ENCODE measurements around the gene EIF2S3B. TPM values are rescaled to one million over a fixed set of nuclear protein-coding genes. Genes with fewer than 3 reads are reported as not detected.

The EIF2S3B gene
- total RNA-seq: under 1 TPM in 1 of 3 donors, not detected in 2; 0.88 TPM
- total RNA-seq (2013): 1.1 TPM

- DNase-seq (no peak), ATAC-seq (no peak)
- no peak for TF ChIP-seq CTCF (IDR thresholded peaks at IDR 0.05)
- H3K9me3 Mint-ChIP-seq: no peaks in the 10 kb centered on the region
- Histone ChIP-seq H3K27me3 (ENCODE audit: control insufficient read depth, insufficient read depth, low read length) (no peaks in the 10 kb centered on the region), H3K4me1 (ENCODE audit: control insufficient read depth, insufficient read depth, low read length) (no peaks in the 10 kb centered on the region), H3K9me3 (ENCODE audit: control insufficient read depth, insufficient read depth, low read length) (no peaks in the 10 kb centered on the region), H3K27ac (ENCODE audit: low read length) (no peak within 1 kb of the TSS), H3K36me3 (ENCODE audit: control insufficient read depth, insufficient read depth, low read length) (no peaks in the 10 kb centered on the region), H3K4me3 (ENCODE audit: low read length) (no peak within 1 kb of the TSS)
- H3K36me3 Mint-ChIP-seq: no peaks in the 10 kb centered on the region
- H3K27ac Mint-ChIP-seq: no peak within 1 kb of the TSS
- 95% methylated on average over 22 of the region's 22 CpGs for WGBS (ENCODE audit: insufficient coverage)
- peaks cover 6 to 7% of the 10 kb centered on the region in 2 donors for H3K4me1 Mint-ChIP-seq
- H3K4me3 Mint-ChIP-seq: no peak within 1 kb of the TSS
- intact Hi-C loops (cut with micrococcal nuclease): no loop called here
- peaks cover 0 to 12% of the 10 kb centered on the region in 2 donors for H3K27me3 Mint-ChIP-seq (ENCODE audit: low read depth in 2 of 2)
These were observed at the start of gene EIF2S3B for GRCh38 chr12:10505620-10506019. Gene EIF2S3B (plus strand): TSS chr12:10505890. CDS start chr12:10505903, 13 bp downstream.

DNA sequence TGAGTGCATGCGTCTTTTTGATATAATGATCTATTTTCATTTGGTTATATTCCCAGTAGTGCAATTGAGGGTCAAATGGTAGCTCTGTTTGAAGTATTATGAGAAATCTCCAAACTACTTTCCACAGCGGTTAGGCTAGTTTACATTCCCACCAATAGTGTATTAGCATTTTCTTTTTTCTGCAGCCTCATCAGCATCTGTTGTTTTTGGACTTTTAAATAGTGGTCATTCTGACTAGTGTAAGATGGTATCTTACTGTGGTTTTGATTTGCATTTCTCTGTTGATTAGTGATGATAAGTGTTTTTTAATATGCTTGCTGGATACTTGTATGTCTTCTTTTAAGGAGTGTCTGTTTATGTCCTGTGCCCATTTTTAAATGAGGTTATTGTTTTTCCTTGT, 48.8 kb upstream of the EIF2S3B start:
- WGBS (ENCODE audit: insufficient coverage): no CpG with 5 or more reads among the region's 2 CpGs

DNA sequence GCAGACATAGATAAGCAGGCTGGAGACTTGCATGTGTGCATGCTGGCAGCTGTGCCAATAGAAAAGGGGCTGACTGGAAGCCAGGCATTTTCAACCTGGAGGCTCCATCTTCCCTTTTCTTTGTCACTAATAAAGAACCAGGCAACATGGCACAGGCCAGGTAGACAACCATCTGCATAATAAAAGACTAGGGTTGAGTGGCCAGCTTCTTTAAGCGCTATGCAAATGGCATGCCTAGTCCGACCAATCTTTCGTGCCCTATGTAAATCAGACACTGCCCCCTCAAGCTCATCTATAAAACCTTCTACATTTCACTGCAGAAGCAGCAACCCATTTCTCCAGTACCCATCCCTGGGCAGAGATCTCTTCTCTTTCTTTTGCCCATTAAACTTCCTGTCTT, 47.9 kb upstream of the EIF2S3B start:
- Histone ChIP-seq H3K4me1 (ENCODE audit: control insufficient read depth, insufficient read depth, low read length) (peaks cover 15% of the 10 kb centered on the region), H3K36me3 (ENCODE audit: control insufficient read depth, insufficient read depth, low read length) (no peaks in the 10 kb centered on the region), H3K4me3 (ENCODE audit: low read length) (no peak overlapping the region), H3K9me3 (ENCODE audit: control insufficient read depth, insufficient read depth, low read length) (peaks cover 11% of the 10 kb centered on the region), H3K27me3 (ENCODE audit: control insufficient read depth, insufficient read depth, low read length) (no peaks in the 10 kb centered on the region), H3K27ac (ENCODE audit: low read length) (no peak overlapping the region)
- intact Hi-C loops (cut with micrococcal nuclease): no loop called here
- peaks cover 12 to 14% of the 10 kb centered on the region in 2 donors for H3K9me3 Mint-ChIP-seq
- H3K27me3 Mint-ChIP-seq (ENCODE audit: low read depth in 2 of 2): no peaks in the 10 kb centered on the region
- peaks cover 45% of the 10 kb centered on the region for H3K36me3 Mint-ChIP-seq
- no peak overlapping the region for H3K27ac Mint-ChIP-seq
- no peak overlapping the region for H3K4me3 Mint-ChIP-seq
- peaks cover 27 to 38% of the 10 kb centered on the region in 2 donors for H3K4me1 Mint-ChIP-seq
- ATAC-seq (no peak), DNase-seq (no peak)
- 95% methylated on average over 3 of the region's 3 CpGs for WGBS (ENCODE audit: insufficient coverage)
- TF ChIP-seq CTCF (IDR thresholded peaks at IDR 0.05): no peak

More for the DNA sequence above, 48.8 kb upstream of the EIF2S3B start:
- Mint-ChIP-seq H3K27ac (no peak overlapping the region), H3K4me1 (peaks cover 27 to 38% of the 10 kb centered on the region in 2 donors), H3K27me3 (ENCODE audit: low read depth in 2 of 2) (no peaks in the 10 kb centered on the region), H3K9me3 (peaks cover 9 to 14% of the 10 kb centered on the region in 2 donors), H3K36me3 (peaks cover 36% of the 10 kb centered on the region), H3K4me3 (no peak overlapping the region)
- peaks cover 11% of the 10 kb centered on the region for H3K9me3 ChIP-seq (ENCODE audit: control insufficient read depth, insufficient read depth, low read length)
- H3K4me1 ChIP-seq (ENCODE audit: control insufficient read depth, insufficient read depth, low read length): peaks cover 15% of the 10 kb centered on the region
- no peak overlapping the region for H3K27ac ChIP-seq (ENCODE audit: low read length)
- H3K27me3 ChIP-seq (ENCODE audit: control insufficient read depth, insufficient read depth, low read length): no peaks in the 10 kb centered on the region
- no peaks in the 10 kb centered on the region for H3K36me3 ChIP-seq (ENCODE audit: control insufficient read depth, insufficient read depth, low read length)
- no peak for ATAC-seq
- intact Hi-C loops (cut with micrococcal nuclease): no loop called here
- no peak for DNase-seq
- H3K4me3 ChIP-seq (ENCODE audit: low read length): no peak overlapping the region
- TF ChIP-seq CTCF (IDR thresholded peaks at IDR 0.05): no peak

- Mint-ChIP-seq H3K9me3 (peaks cover 2 to 4% of the 10 kb centered on the region in 2 donors), H3K4me3 (no peak overlapping the region), H3K4me1 (peaks cover 7 to 11% of the 10 kb centered on the region in 2 donors), H3K36me3 (peaks cover 43% of the 10 kb centered on the region), H3K27ac (no peak overlapping the region), H3K27me3 (ENCODE audit: low read depth in 2 of 2) (peaks cover 3 to 16% of the 10 kb centered on the region in 2 donors)
- no peak for TF ChIP-seq CTCF (IDR thresholded peaks at IDR 0.05)
- ATAC-seq: no peak
- Histone ChIP-seq H3K4me1 (ENCODE audit: control insufficient read depth, insufficient read depth, low read length) (no peaks in the 10 kb centered on the region), H3K27me3 (ENCODE audit: control insufficient read depth, insufficient read depth, low read length) (no peaks in the 10 kb centered on the region), H3K36me3 (ENCODE audit: control insufficient read depth, insufficient read depth, low read length) (no peaks in the 10 kb centered on the region), H3K9me3 (ENCODE audit: control insufficient read depth, insufficient read depth, low read length) (no peaks in the 10 kb centered on the region), H3K4me3 (ENCODE audit: low read length) (no peak overlapping the region), H3K27ac (ENCODE audit: low read length) (no peak overlapping the region)
- no peak for DNase-seq
- 97% methylated on average over 4 of the region's 4 CpGs for WGBS (ENCODE audit: insufficient coverage)
- intact Hi-C loops (cut with micrococcal nuclease): no loop called here
These were observed 39.4 kb upstream of the EIF2S3B start for GRCh38 chr12:10466311-10466710.
